SK-N-SH (cell line): ENCODE results near the gene KLK14. TPM values are rescaled to one million over a fixed set of nuclear protein-coding genes. Genes with fewer than 3 reads are reported as not detected.

ENCODE experiments used
- CTCF ChIA-PET: fragments of 300-600, 350-600 bp; formaldehyde crosslinking; extraction: SDS; loops from one replicate; lab custom pipeline; 2021; lab: Yijun Ruan, JAX
- POLR2A ChIA-PET: fragments of 350-600 bp; sonication (Branson Sonifier 250); formaldehyde crosslinking; extraction: SDS; loops from one replicate; lab custom pipeline; 2020; ENCODE audit warnings: antibody characterized with exemption, inconsistent platforms; lab: Yijun Ruan, JAX
- DNase-seq: peaks from one replicate; pipeline ENCODE4 v3.0.0; 2012
- H2AFZ ChIP-seq: fragments of 200-600 bp; sonication (generic); 2 replicates; pipeline ENCODE4 v1.8.1; 2016; ENCODE audit warnings: antibody characterized with exemption, mild to moderate bottlenecking, low read depth
- H3F3A ChIP-seq: fragments of 200-600 bp; sonication (generic); replicated peaks from 2 replicates; pipeline ENCODE3; 2016; ENCODE audit warnings: antibody characterized with exemption, mild to moderate bottlenecking; ENCODE audit not compliant: insufficient read depth
- H3K27ac ChIP-seq, 2 experiments: fragments of 200-500 bp in 1 of 2; fragments of 200-600 bp in 1 of 2; sonication (Bioruptor generic) in 1 of 2; sonication (generic), shearing (Covaris generic) in 1 of 2; 2 replicates each; pipeline versions ENCODE4 v1.5.1 to v1.6.1; 2014 to 2016; ENCODE audit warnings: low read depth in 2 of 2, inconsistent platforms in 1 of 2, low read length in 1 of 2, mild to moderate bottlenecking in 1 of 2, mixed read lengths in 1 of 2
- H3K27me3 ChIP-seq: fragments of 200-600 bp; sonication (generic), shearing (Covaris generic); 2 replicates; pipeline ENCODE4 v1.6.1; 2016; ENCODE audit warnings: mixed run types; ENCODE audit not compliant: insufficient read depth
- H3K36me3 ChIP-seq, 2 experiments: fragments of 200-500 bp in 1 of 2; fragments of 200-600 bp in 1 of 2; sonication (Bioruptor generic) in 1 of 2; sonication (generic) in 1 of 2; replicated peaks in 1 of 2; 2 replicates each; pipeline versions ENCODE3 to v1.5.1; 2014 to 2016; ENCODE audit warnings: low read length in 1 of 2, mild to moderate bottlenecking in 1 of 2; ENCODE audit not compliant: insufficient read depth in 2 of 2, control insufficient read depth in 1 of 2
- H3K4me1 ChIP-seq, 2 experiments: fragments of 200-500 bp in 1 of 2; fragments of 200-600 bp in 1 of 2; sonication (Bioruptor generic) in 1 of 2; sonication (generic), shearing (Covaris generic) in 1 of 2; 2 replicates each; pipeline versions ENCODE4 v1.5.1 to v1.6.1; 2014 to 2016; ENCODE audit warnings: low read depth in 1 of 2, low read length in 1 of 2, mixed run types in 1 of 2; ENCODE audit not compliant: insufficient read depth in 2 of 2, control insufficient read depth in 1 of 2
- H3K4me2 ChIP-seq: fragments of 200-600 bp; sonication (generic), shearing (Covaris generic); 2 replicates; pipeline ENCODE4 v1.6.1; 2017; ENCODE audit warnings: mixed run types
- H3K4me3 ChIP-seq, 2 experiments: fragments of 200-500 bp in 1 of 2; fragments of 200-600 bp in 1 of 2; sonication (Bioruptor generic) in 1 of 2; sonication (generic), shearing (Covaris generic) in 1 of 2; 2 replicates each; pipeline versions ENCODE4 v1.5.1 to v1.8.1; 2014 to 2016; ENCODE audit warnings: low read depth in 2 of 2, inconsistent platforms in 1 of 2, low read length in 1 of 2, mild to moderate bottlenecking in 1 of 2, mixed read lengths in 1 of 2, moderate library complexity in 1 of 2
- H3K79me2 ChIP-seq: fragments of 200-600 bp; sonication (generic); 2 replicates; pipeline ENCODE4 v1.8.1; 2017; ENCODE audit warnings: mild to moderate bottlenecking; ENCODE audit not compliant: insufficient read depth
- H3K9ac ChIP-seq: fragments of 200-600 bp; sonication (generic); 2 replicates; pipeline ENCODE4 v1.6.1; 2017; ENCODE audit warnings: mixed run types
- H3K9me2 ChIP-seq: fragments of 200-600 bp; sonication (generic); 2 replicates; pipeline ENCODE4 v1.6.1; 2017; ENCODE audit warnings: mixed run types
- H3K9me3 ChIP-seq: fragments of 200-600 bp; sonication (generic); 2 replicates; pipeline ENCODE4 v1.6.1; 2017; ENCODE audit warnings: mixed run types, mild to moderate bottlenecking, moderate library complexity
- H4K20me1 ChIP-seq: fragments of 200-600 bp; sonication (generic); 2 replicates; pipeline ENCODE4 v1.6.1; 2017; ENCODE audit warnings: mild to moderate bottlenecking, mixed run types; ENCODE audit not compliant: insufficient read depth
- CTCF ChIP-seq: fragments of 200-600 bp; sonication (generic); IDR thresholded peaks from 2 replicates; pipeline ENCODE4 v1.6.1; 2017; ENCODE audit warnings: antibody characterized with exemption, mild to moderate bottlenecking, moderate library complexity
- EP300 ChIP-seq, 2 experiments: IDR thresholded peaks; 2 replicates each; pipeline versions ENCODE4 v1.4.0 to v1.6.1; 2012; ENCODE audit warnings: borderline replicate concordance in 1 of 2, low read depth in 1 of 2, low read length in 1 of 2
- FOSL2 ChIP-seq: IDR thresholded peaks from 2 replicates; pipeline ENCODE4 v1.4.0; 2012; ENCODE audit warnings: low read depth, mild to moderate bottlenecking, moderate library complexity, borderline replicate concordance
- FOXJ3 ChIP-seq: sonication (generic); formaldehyde crosslinking; IDR thresholded peaks from 2 replicates; pipeline ENCODE4 v1.5.1; 2020; ENCODE audit warnings: mild to moderate bottlenecking, missing genetic modification reagents
- FOXM1 ChIP-seq: IDR thresholded peaks from 2 replicates; pipeline ENCODE4 v1.4.0; 2012; ENCODE audit warnings: low read depth, mild to moderate bottlenecking
- GATA2 ChIP-seq: sonication (generic); formaldehyde crosslinking; IDR thresholded peaks from 2 replicates; pipeline ENCODE4 v1.5.0; 2020; ENCODE audit warnings: mild to moderate bottlenecking, missing genetic modification reagents
- IRF3 ChIP-seq: fragments of 150-350 bp; IDR thresholded peaks from 2 replicates; pipeline ENCODE4 v1.6.1; 2016; ENCODE audit warnings: mild to moderate bottlenecking, low read depth, low read length
- MAX ChIP-seq: IDR thresholded peaks from 2 replicates; pipeline ENCODE4 v1.4.0; 2012; ENCODE audit warnings: low read depth
- MEF2A ChIP-seq: IDR thresholded peaks from 2 replicates; pipeline ENCODE4 v1.4.0; 2012; ENCODE audit warnings: low read depth, borderline replicate concordance
- MXI1 ChIP-seq: IDR thresholded peaks from 2 replicates; pipeline ENCODE4 v1.6.1; 2012; ENCODE audit warnings: mild to moderate bottlenecking, low read depth, low read length, improper control_type of control experiment
- PBX3 ChIP-seq: IDR thresholded peaks from 2 replicates; pipeline ENCODE4; 2012
- POLR2AphosphoS5 ChIP-seq: IDR thresholded peaks from 2 replicates; pipeline ENCODE4 v1.6.1; 2012; ENCODE audit warnings: low read depth, low read length
- RFX5 ChIP-seq: IDR thresholded peaks from 2 replicates; pipeline ENCODE4 v1.6.1; 2012; ENCODE audit warnings: mild to moderate bottlenecking, improper control_type of control experiment, low read length
- RXRA ChIP-seq: IDR thresholded peaks from 2 replicates; pipeline ENCODE4 v1.4.0; 2012; ENCODE audit warnings: low read depth, mild to moderate bottlenecking, borderline replicate concordance
- TAF1 ChIP-seq: IDR thresholded peaks from 2 replicates; pipeline ENCODE4 v1.6.1; 2012; ENCODE audit warnings: low read depth, mild to moderate bottlenecking, low read length, moderate library complexity, borderline replicate concordance
- TCF12 ChIP-seq: IDR thresholded peaks from 2 replicates; pipeline ENCODE4 v1.4.0; 2012
- TEAD4 ChIP-seq: IDR thresholded peaks from 2 replicates; pipeline ENCODE4 v1.4.0; 2012; ENCODE audit warnings: mild to moderate bottlenecking, borderline replicate concordance; ENCODE audit not compliant: insufficient read depth
- USF2 ChIP-seq: fragments of 150-350 bp; IDR thresholded peaks from 2 replicates; pipeline ENCODE4 v1.6.1; 2017; ENCODE audit warnings: antibody characterized with exemption, low read length, low read depth, borderline replicate concordance
- YY1 ChIP-seq: IDR thresholded peaks from 2 replicates; pipeline ENCODE4 v1.4.0; 2012; ENCODE audit warnings: low read depth, mild to moderate bottlenecking
- WGBS: methylation state at CpG from one replicate; pipeline ENCODE4 v1.1.6; 2017; ENCODE audit warnings: low lambda C conversion rate; 5-methylcytosine and 5-hydroxymethylcytosine counted together
- polyA plus RNA-seq, 3 experiments: library from polyadenylated mRNA; depleted of rRNA; stranded (reverse); fragments of >200 nt; gene quantifications; 2 replicates each; pipeline ENCODE4 v1.2.3, GENCODE V29; 2012

The KLK14 gene
- polyA plus RNA-seq, 1 of the 3 experiments (the other 2 are of a cell fraction), result 0.26 TPM

GRCh38 chr19:51098365-51099046 is 15.8 kb upstream of the KLK14 start:
- TF ChIP-seq FOSL2, result no peak
- TF ChIP-seq CTCF, result no peak
- TF ChIP-seq IRF3, result no peak
- no peak for TF ChIP-seq TAF1
- TF ChIP-seq PBX3, result no peak
- TF ChIP-seq GATA2, result no peak
- TF ChIP-seq TEAD4, result no peak
- no peak for TF ChIP-seq MAX
- no peak for TF ChIP-seq RFX5
- TF ChIP-seq FOXM1, result no peak
- TF ChIP-seq MXI1, result no peak
- Histone ChIP-seq H3K4me2 (no peak overlapping the region), H3F3A (no peaks in the 10 kb centered on the region), H3K27me3 (no peaks in the 10 kb centered on the region), H3K9me2 (no peaks in the 10 kb centered on the region), H3K27ac (no peak overlapping the region), H4K20me1 (peaks cover 19% of the 10 kb centered on the region; the same call in 1 of the 2 replicates), H3K9ac (no peak overlapping the region), H3K9me3 (no peaks in the 10 kb centered on the region), H3K36me3 (peaks cover 11 to 30% of the 10 kb centered on the region in 2 experiments), H3K79me2 (peaks cover 14% of the 10 kb centered on the region; the same call in 1 of the 2 replicates), H3K4me1 (no peaks in the 10 kb centered on the region; a peak in 1 of 4 replicates), H2AFZ (no peak overlapping the region), H3K4me3 (no peak overlapping the region)
- ChIA-PET POLR2A (no interaction called here), CTCF (no interaction called here)
- 96% methylated on average over 32 of the region's 78 CpGs for WGBS
- no peak for DNase-seq

- CTCF ChIA-PET, result no interaction called here
- no peak for DNase-seq
- no peak overlapping the region for H3K4me3 ChIP-seq
- H2AFZ ChIP-seq, result no peak overlapping the region
- H3K27me3 ChIP-seq, result no peaks in the 10 kb centered on the region
- H3F3A ChIP-seq, result no peaks in the 10 kb centered on the region
- H3K79me2 ChIP-seq, result peaks cover 11% of the 10 kb centered on the region; the same call in 1 of the 2 replicates
- no peak overlapping the region for H3K4me2 ChIP-seq
- POLR2A ChIA-PET, result no interaction called here
- H3K9me2 ChIP-seq, result no peaks in the 10 kb centered on the region
- H3K27ac ChIP-seq, result no peak overlapping the region
- H3K9ac ChIP-seq, result no peak overlapping the region
- H3K9me3 ChIP-seq, result no peaks in the 10 kb centered on the region
- WGBS, result 90% methylated on average over 20 of the region's 20 CpGs
- H4K20me1 ChIP-seq, result peaks cover 19% of the 10 kb centered on the region; the same call in 1 of the 2 replicates
- no peaks in the 10 kb centered on the region; a peak in 1 of 4 replicates for H3K4me1 ChIP-seq
- peaks cover 7 to 26% of the 10 kb centered on the region in 2 experiments for H3K36me3 ChIP-seq
- TF ChIP-seq MAX (no peak), YY1 (no peak), MXI1 (no peak), POLR2AphosphoS5 (no peak), USF2 (no peak), EP300 (IDR thresholded peaks at IDR 0.05; ENCODE audit: borderline replicate concordance in 1 of 2, low read depth in 1 of 2, low read length in 1 of 2) (no peak), FOXJ3 (CRISPR knock-in tag) (no peak), GATA2 (no peak), MEF2A (no peak), TCF12 (no peak), RXRA (no peak)
Measured at GRCh38 chr19:51097796-51098195, 15.1 kb upstream of the KLK14 start.
